Smooth muscle cell of the pulmonary artery (primary cell): ENCODE measurements around the gene COX7A2. TPM values are rescaled to one million over a fixed set of nuclear protein-coding genes. Genes with fewer than 3 reads are reported as not detected.

ENCODE experiments used
- total RNA-seq: library from RNA; depleted of rRNA; stranded (reverse); fragments of >200 nt; gene quantifications from 2 replicates; pipeline ENCODE4 v1.2.3, GENCODE V29; 2014

COX7A2 gene
- 37.3 and 60.9 TPM in 2 replicates for total RNA-seq

DNA sequence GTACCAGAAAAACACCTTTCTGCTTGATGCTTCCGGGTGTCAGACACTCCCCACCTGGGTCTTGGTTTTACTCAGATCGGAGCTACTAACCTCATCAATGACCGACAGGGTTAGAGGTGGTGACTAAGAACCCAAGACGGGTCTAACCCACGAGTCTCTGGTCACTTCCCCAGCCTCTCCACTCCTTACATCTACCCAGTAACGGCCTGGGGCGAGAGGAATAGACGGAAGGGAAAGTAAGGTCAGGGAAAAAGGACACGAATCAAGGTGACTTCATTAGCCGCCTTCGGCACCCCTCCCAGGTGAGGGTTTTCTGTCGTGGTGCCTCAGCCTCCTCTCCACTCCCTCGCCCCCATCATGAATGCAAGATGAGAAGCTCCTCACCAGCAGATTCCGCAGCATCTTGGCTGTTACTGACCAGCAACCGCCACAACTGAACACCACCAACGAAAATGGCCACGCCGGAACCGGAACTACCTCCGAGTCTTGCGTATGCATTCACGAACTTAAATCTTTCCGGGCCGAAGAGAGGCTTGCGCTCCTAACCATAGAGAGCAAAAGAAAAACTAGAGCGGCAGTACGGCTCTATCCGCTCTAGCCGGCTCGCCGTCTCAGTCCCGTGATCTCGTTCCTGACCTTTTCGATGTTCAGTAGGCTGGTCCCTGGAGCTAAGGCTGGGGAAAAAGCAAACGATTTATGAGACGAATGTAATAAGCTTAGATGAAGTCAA lies at the start of gene COX7A2:
TSS of gene COX7A2 (minus strand) at position 469 of the 730 bp plus-strand sequence. CDS start at position 402, 67 bp downstream.

GRCh38 chr6:75284632-75285282 lies 41.2 kb upstream of the COX7A2 start, which contains the start of gene TMEM30A:
TSS of gene TMEM30A (minus strand) at chr6:75284792. CDS start at chr6:75284638, 154 bp downstream.

DNA sequence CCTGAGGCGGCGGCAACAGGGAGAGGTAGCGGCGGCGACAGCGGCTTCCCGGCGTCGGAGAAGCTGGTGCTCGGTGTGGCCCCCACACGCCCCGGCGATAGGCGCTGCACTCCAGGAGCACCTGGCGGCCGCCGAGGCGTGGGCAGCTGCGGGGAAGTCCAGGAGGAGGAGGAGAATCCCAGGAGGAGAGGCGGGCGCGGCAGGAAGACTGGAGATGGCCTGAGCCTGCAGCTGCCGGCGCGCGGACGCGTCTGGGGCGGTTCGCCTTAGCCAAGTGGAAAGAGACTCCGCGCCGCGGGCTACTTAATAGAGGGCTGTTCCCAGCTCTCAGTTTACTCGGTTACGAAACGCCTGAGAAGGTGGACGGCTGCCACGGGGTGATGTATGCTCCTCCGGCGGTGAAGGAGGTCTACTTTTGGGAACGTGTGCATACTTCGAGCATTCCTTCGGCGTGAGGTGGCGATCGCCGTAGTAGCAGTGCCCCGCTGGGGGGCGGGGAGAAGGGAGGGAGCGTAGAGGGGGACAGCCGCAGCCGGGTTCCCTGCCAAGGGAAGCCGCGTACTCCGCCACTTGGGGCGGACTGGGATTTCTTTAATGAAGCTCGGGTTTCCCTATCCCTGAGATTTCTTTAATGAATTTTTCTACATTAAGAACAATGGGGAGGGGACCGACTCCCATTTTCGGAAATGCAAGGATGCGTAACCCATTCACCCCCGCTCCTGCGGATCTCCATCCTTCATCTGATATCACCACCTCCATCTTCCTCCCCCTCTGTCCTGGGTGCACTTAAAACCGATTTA lies 37.6 kb downstream of the COX7A2 start, which contains the start of gene COL12A1:
TSS of gene COL12A1 (minus strand) at position 278 of the 800 bp plus-strand sequence. CDS start 3,261 bp downstream, outside the sequence.

Other genes with a start within 250 kb of the COX7A2 start
- 211 and 724 TPM in 2 replicates for gene COL12A1, start 37.7 kb downstream of the COX7A2 start, total RNA-seq
- 179 and 281 TPM in 2 replicates for gene TMEM30A, start 41.0 kb upstream of the COX7A2 start, total RNA-seq
- 0.33 and 0.91 TPM in 2 replicates for gene FILIP1, start 250.0 kb upstream of the COX7A2 start, total RNA-seq